MM.1S (cell line): ENCODE data around the gene CD1C.

Source experiments
- DNase-seq: peaks from one replicate; pipeline ENCODE4 v3.0.0-alpha.2; 2015
- H2AFZ ChIP-seq: fragments of 300-600 bp; sonication (generic); 2 replicates; pipeline ENCODE4 v1.6.0; 2016; ENCODE audit warnings: antibody characterized with exemption, low read length
- H3F3A ChIP-seq: fragments of 300-600 bp; sonication (generic); 2 replicates; pipeline ENCODE4 v1.6.1; 2016; ENCODE audit warnings: mild to moderate bottlenecking, antibody characterized with exemption, low read length, moderate library complexity, mixed read lengths; ENCODE audit not compliant: insufficient read depth
- H3K27ac ChIP-seq: fragments of 300-600 bp; sonication (generic); 2 replicates; pipeline ENCODE4 v1.5.1; 2016; ENCODE audit warnings: mild to moderate bottlenecking, low read length
- H3K27me3 ChIP-seq: fragments of 300-600 bp; sonication (generic); replicated peaks from 2 replicates; pipeline ENCODE4 v1.6.0; 2016; ENCODE audit warnings: low read length; ENCODE audit not compliant: insufficient read depth
- H3K36me3 ChIP-seq: fragments of 300-600 bp; sonication (generic); replicated peaks from 2 replicates; pipeline ENCODE4 v1.6.1; 2016; ENCODE audit warnings: mild to moderate bottlenecking, low read length, mixed read lengths; ENCODE audit not compliant: insufficient read depth
- H3K4me1 ChIP-seq: fragments of 300-600 bp; sonication (generic); 2 replicates; pipeline ENCODE4 v1.6.1; 2016; ENCODE audit warnings: low read length, mixed read lengths
- H3K4me2 ChIP-seq: fragments of 300-600 bp; sonication (generic); 2 replicates; pipeline ENCODE4 v1.6.0; 2016; ENCODE audit warnings: low read depth, low read length
- H3K4me3 ChIP-seq: fragments of 300-600 bp; sonication (generic); 2 replicates; pipeline ENCODE4 v1.5.1; 2016; ENCODE audit warnings: low read length, mixed read lengths
- H3K79me2 ChIP-seq: fragments of 300-600 bp; sonication (generic); 2 replicates; pipeline ENCODE4 v1.6.1; 2016; ENCODE audit warnings: mixed run types, low read length, mixed read lengths
- H3K9ac ChIP-seq: fragments of 300-600 bp; sonication (generic); 2 replicates; pipeline ENCODE4 v1.6.1; 2016; ENCODE audit warnings: low read length, mixed read lengths
- H3K9me2 ChIP-seq: fragments of 300-600 bp; sonication (generic); replicated peaks from 2 replicates; pipeline ENCODE4 v1.6.1; 2016; ENCODE audit warnings: mild to moderate bottlenecking, low read length, mixed read lengths; ENCODE audit not compliant: insufficient read depth
- H3K9me3 ChIP-seq: fragments of 300-600 bp; sonication (generic); replicated peaks from 2 replicates; pipeline ENCODE4 v1.6.1; 2016; ENCODE audit warnings: mild to moderate bottlenecking, low read length, mixed read lengths; ENCODE audit not compliant: insufficient read depth
- H4K20me1 ChIP-seq: fragments of 300-600 bp; sonication (generic); 2 replicates; pipeline ENCODE4 v1.6.1; 2016; ENCODE audit warnings: mild to moderate bottlenecking, low read length, moderate library complexity, mixed read lengths; ENCODE audit not compliant: insufficient read depth
- EZH2 ChIP-seq: fragments of 300-600 bp; sonication (generic); optimal IDR thresholded peaks from 2 replicates; pipeline ENCODE3; 2017; ENCODE audit warnings: low read depth, mild to moderate bottlenecking, antibody characterized with exemption, low read length, mixed read lengths
- EZH2phosphoT487 ChIP-seq: fragments of 300-600 bp; sonication (generic); IDR thresholded peaks from 2 replicates; pipeline ENCODE4 v1.6.1; 2018; ENCODE audit warnings: antibody characterized with exemption, low read length
- TF ChIP-seq, protein P1 (sequence below): fragments of 300-600 bp; sonication (generic); IDR thresholded peaks from 2 replicates; pipeline ENCODE4 v1.5.1; 2016; ENCODE audit warnings: antibody characterized with exemption, low read length, mixed read lengths

CD1C gene

DNA sequence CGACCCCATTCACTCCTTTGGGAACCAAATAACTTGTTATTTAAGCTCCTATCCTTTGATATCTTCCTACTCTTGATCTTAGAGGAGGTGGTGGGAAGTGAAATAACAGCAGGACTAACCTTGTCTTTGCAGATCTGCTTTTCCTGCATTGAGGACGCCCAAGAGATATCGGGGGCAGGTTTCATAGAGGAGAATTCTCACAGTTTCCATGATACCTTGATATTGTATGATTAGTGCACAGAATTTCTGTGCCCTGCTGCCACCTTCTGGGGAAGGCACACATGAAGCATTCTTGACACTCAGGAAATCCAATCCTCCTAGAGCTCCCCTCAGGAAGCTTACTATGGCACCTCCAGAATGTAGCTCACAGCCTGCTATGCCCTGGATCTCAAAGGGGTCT, 40.0 kb downstream of the CD1C start:
- H3K79me2 ChIP-seq, result no peaks in the 10 kb centered on the region
- no peak overlapping the region for H3K4me2 ChIP-seq
- peaks cover 16% of the 10 kb centered on the region for H3K4me1 ChIP-seq
- DNase-seq, result peak; percentile 38
- H3K4me3 ChIP-seq, result no peak overlapping the region
- no peaks in the 10 kb centered on the region for H3K9me2 ChIP-seq
- H2AFZ ChIP-seq, result no peak overlapping the region
- TF ChIP-seq EZH2 (no peak), EZH2phosphoT487 (no peak)
- TF ChIP-seq, protein P1, sequence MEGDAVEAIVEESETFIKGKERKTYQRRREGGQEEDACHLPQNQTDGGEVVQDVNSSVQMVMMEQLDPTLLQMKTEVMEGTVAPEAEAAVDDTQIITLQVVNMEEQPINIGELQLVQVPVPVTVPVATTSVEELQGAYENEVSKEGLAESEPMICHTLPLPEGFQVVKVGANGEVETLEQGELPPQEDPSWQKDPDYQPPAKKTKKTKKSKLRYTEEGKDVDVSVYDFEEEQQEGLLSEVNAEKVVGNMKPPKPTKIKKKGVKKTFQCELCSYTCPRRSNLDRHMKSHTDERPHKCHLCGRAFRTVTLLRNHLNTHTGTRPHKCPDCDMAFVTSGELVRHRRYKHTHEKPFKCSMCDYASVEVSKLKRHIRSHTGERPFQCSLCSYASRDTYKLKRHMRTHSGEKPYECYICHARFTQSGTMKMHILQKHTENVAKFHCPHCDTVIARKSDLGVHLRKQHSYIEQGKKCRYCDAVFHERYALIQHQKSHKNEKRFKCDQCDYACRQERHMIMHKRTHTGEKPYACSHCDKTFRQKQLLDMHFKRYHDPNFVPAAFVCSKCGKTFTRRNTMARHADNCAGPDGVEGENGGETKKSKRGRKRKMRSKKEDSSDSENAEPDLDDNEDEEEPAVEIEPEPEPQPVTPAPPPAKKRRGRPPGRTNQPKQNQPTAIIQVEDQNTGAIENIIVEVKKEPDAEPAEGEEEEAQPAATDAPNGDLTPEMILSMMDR, result peak; percentile 61
- H4K20me1 ChIP-seq, result no peaks in the 10 kb centered on the region
- H3K27me3 ChIP-seq, result no peaks in the 10 kb centered on the region
- no peaks in the 10 kb centered on the region for H3K36me3 ChIP-seq
- no peak overlapping the region for H3K27ac ChIP-seq
- H3K9me3 ChIP-seq, result no peaks in the 10 kb centered on the region
- 0 out of 2 replicates have a peak, but pooled peaks cover 9% of the 10 kb centered on the region for H3F3A ChIP-seq
- no peak overlapping the region for H3K9ac ChIP-seq

DNA sequence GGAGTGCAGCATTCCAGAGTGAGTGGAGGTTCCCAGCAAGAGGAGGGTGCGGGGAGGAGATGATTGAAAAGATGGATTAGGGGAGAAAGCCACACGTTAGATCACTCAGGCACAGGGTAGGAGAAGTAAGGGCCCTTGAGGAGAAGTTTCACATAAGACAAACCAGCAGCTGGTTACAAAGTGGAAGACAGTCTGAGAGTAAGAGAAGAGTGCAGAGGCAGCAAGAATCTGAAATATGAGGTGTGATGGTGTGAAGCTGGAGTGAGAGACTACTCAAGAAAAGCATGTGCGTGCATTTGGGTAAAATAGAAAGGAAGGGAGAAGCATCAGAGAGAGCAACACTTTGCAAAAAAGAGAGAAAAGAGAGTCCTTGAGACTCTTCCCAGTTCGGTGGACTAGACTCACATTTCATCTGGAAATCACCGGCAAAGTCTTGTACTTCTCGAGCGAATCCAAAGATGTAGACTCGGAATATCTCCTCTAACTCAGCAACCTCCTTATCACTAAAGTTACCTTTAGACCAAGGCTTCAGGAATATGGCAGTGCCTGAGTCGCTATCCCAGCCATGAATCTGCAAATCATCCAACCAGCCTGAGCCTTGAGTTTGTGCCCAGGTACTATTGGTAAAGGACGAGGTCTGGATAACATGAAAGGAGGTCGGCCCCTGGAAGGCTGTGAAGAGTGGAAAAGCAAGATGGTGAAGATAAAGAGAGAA, 40.8 kb downstream of the CD1C start:
- Histone ChIP-seq H3K9me2 (no peaks in the 10 kb centered on the region), H3K4me3 (no peak overlapping the region), H4K20me1 (no peaks in the 10 kb centered on the region), H3K36me3 (no peaks in the 10 kb centered on the region), H3K27me3 (no peaks in the 10 kb centered on the region), H3K9ac (no peak overlapping the region), H3K27ac (no peak overlapping the region), H2AFZ (no peak overlapping the region), H3K9me3 (no peaks in the 10 kb centered on the region), H3K4me1 (peaks cover 22% of the 10 kb centered on the region), H3K4me2 (no peak overlapping the region), H3K79me2 (no peaks in the 10 kb centered on the region), H3F3A (0 out of 2 replicates have a peak, but pooled peaks cover 9% of the 10 kb centered on the region)
- TF ChIP-seq EZH2phosphoT487 (no peak), EZH2 (no peak)
- TF ChIP-seq, protein P1, result no peak
- DNase-seq, result no peak

DNA sequence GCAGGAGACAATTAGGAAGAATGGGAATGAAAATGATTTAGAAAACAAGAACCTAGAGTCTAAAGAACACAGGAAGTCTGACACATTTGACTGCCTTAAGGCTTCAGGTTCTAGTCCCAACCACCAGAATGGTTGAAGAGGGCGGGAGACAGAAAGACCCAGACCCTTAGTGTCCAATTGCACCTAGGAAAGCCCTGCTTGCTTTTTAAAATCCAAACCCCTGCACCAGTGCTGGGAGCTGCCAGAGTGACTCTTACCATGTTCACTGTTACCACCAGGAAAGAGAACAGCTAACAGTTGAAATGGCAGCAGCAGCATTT, 41.3 kb downstream of the CD1C start:
- no peak overlapping the region for H3K27ac ChIP-seq
- no peaks in the 10 kb centered on the region for H3K27me3 ChIP-seq
- no peak overlapping the region for H3K9ac ChIP-seq
- TF ChIP-seq EZH2, result no peak
- TF ChIP-seq, protein P1, result no peak
- TF ChIP-seq EZH2phosphoT487, result no peak
- peaks cover 22% of the 10 kb centered on the region for H3K4me1 ChIP-seq
- H3K9me2 ChIP-seq, result no peaks in the 10 kb centered on the region
- no peak overlapping the region for H3K4me3 ChIP-seq
- no peaks in the 10 kb centered on the region for H3K79me2 ChIP-seq
- 0 out of 2 replicates have a peak, but pooled peaks cover 9% of the 10 kb centered on the region for H3F3A ChIP-seq
- DNase-seq, result no peak
- no peaks in the 10 kb centered on the region for H4K20me1 ChIP-seq
- H3K9me3 ChIP-seq, result no peaks in the 10 kb centered on the region
- no peak overlapping the region for H2AFZ ChIP-seq
- H3K4me2 ChIP-seq, result no peak overlapping the region
- no peaks in the 10 kb centered on the region for H3K36me3 ChIP-seq
